Mesenchymal stem cell (in vitro differentiated cells and primary cell): ENCODE measurements around the gene SCYGR7.
A peak's percentile ranks its signal among the peaks of the same experiment; 100 is the strongest.
"Not testable (repeated sequence)": the region's sequence is repeated elsewhere in the genome, so short reads cannot be mapped to it uniquely, and the experiment has no call there.

ENCODE experiments used
- DNase-seq: peaks from one replicate; pipeline ENCODE4 v3.0.0-alpha.2; 2013
- H2AFZ ChIP-seq: one replicate; pipeline ENCODE4 v1.6.1; 2013; ENCODE audit warnings: low read depth, mild to moderate bottlenecking, control low read depth, inconsistent platforms, low read length, moderate library complexity
- H2AK5ac ChIP-seq: 2 replicates; pipeline ENCODE4 v1.6.1; 2013; ENCODE audit warnings: low read length, moderate library complexity, mild to moderate bottlenecking, inconsistent platforms; ENCODE audit not compliant: severe bottlenecking
- H2BK120ac ChIP-seq: one replicate; pipeline ENCODE4 v1.6.1; 2013; ENCODE audit warnings: low read depth, mild to moderate bottlenecking, inconsistent platforms, low read length, moderate library complexity
- H2BK12ac ChIP-seq, 2 experiments: one replicate each; pipeline ENCODE4 v1.6.1; 2013; ENCODE audit warnings: inconsistent platforms in 2 of 2, low read length in 2 of 2, mild to moderate bottlenecking in 2 of 2, moderate library complexity in 2 of 2, control low read depth in 1 of 2
- H2BK15ac ChIP-seq: one replicate; pipeline ENCODE4 v1.6.1; 2013; ENCODE audit warnings: mild to moderate bottlenecking, low read depth, inconsistent platforms; ENCODE audit not compliant: poor library complexity, severe bottlenecking
- H2BK5ac ChIP-seq: 2 replicates; pipeline ENCODE4 v1.6.1; 2013; ENCODE audit warnings: low read depth, mild to moderate bottlenecking, low read length, control low read depth, inconsistent platforms; ENCODE audit not compliant: poor library complexity, severe bottlenecking
- H3K14ac ChIP-seq, 2 experiments: one replicate each; pipeline ENCODE4 v1.6.1; 2013; ENCODE audit warnings: inconsistent platforms in 2 of 2, low read length in 2 of 2, control low read depth in 1 of 2, mild to moderate bottlenecking in 1 of 2, moderate library complexity in 1 of 2
- H3K18ac ChIP-seq, 2 experiments: one replicate each; pipeline ENCODE4 v1.6.1; 2013; ENCODE audit warnings: inconsistent platforms in 2 of 2, low read length in 2 of 2, control low read depth in 1 of 2, low read depth in 1 of 2, mild to moderate bottlenecking in 1 of 2
- H3K23ac ChIP-seq, 2 experiments: one replicate each; pipeline ENCODE4 v1.6.1; 2013; ENCODE audit warnings: inconsistent platforms in 2 of 2, low read length in 2 of 2, mild to moderate bottlenecking in 2 of 2, moderate library complexity in 2 of 2, control low read depth in 1 of 2
- H3K27ac ChIP-seq: 2 replicates; pipeline ENCODE4 v1.5.1; 2013; ENCODE audit warnings: mild to moderate bottlenecking, moderate library complexity, low read length, control low read depth, inconsistent platforms; ENCODE audit not compliant: poor library complexity, severe bottlenecking
- H3K27me3 ChIP-seq, 2 experiments: 2 replicates each; pipeline versions ENCODE4 v1.6.1 to v1.7.0; 2013; ENCODE audit warnings: low read length in 2 of 2, mild to moderate bottlenecking in 2 of 2, moderate library complexity in 2 of 2, control low read depth in 1 of 2, inconsistent platforms in 1 of 2; ENCODE audit not compliant: control insufficient read depth in 1 of 2, insufficient read depth in 1 of 2
- H3K36me3 ChIP-seq, 2 experiments: 2 replicates each; pipeline versions ENCODE4 v1.6.1 to v1.7.0; 2013; ENCODE audit warnings: low read length in 2 of 2, control low read depth in 1 of 2, inconsistent platforms in 1 of 2, low read depth in 1 of 2, mild to moderate bottlenecking in 1 of 2; ENCODE audit not compliant: insufficient read depth in 2 of 2, control insufficient read depth in 1 of 2
- H3K4ac ChIP-seq, 2 experiments: one replicate each; pipeline ENCODE4 v1.6.1; 2013; ENCODE audit warnings: inconsistent platforms in 2 of 2, low read length in 2 of 2, mild to moderate bottlenecking in 2 of 2, moderate library complexity in 2 of 2, control low read depth in 1 of 2, low read depth in 1 of 2
- H3K4me1 ChIP-seq: 2 replicates; pipeline ENCODE4 v1.6.1; 2013; ENCODE audit warnings: low read depth, low read length, control low read depth; ENCODE audit not compliant: control insufficient read depth, insufficient read depth
- H3K4me2 ChIP-seq: 2 replicates; pipeline ENCODE4 v1.6.1; 2013; ENCODE audit warnings: low read length, mild to moderate bottlenecking, inconsistent platforms; ENCODE audit not compliant: poor library complexity, severe bottlenecking
- H3K4me3 ChIP-seq, 2 experiments: 2 replicates each; pipeline versions ENCODE4 v1.5.1 to v1.7.0; 2013; ENCODE audit warnings: low read length in 2 of 2, mild to moderate bottlenecking in 2 of 2, control low read depth in 1 of 2, low read depth in 1 of 2; ENCODE audit not compliant: insufficient read depth in 1 of 2
- H3K79me1 ChIP-seq: replicated peaks from 2 replicates; pipeline ENCODE4 v1.6.1; 2013; ENCODE audit warnings: mild to moderate bottlenecking, control low read depth, low read length, inconsistent platforms; ENCODE audit not compliant: poor library complexity, severe bottlenecking
- H3K9ac ChIP-seq: 2 replicates; pipeline ENCODE4 v1.7.0; 2013; ENCODE audit warnings: mild to moderate bottlenecking, low read length, moderate library complexity
- H3K9me3 ChIP-seq: 2 replicates; pipeline ENCODE4 v1.7.0; 2013; ENCODE audit warnings: mild to moderate bottlenecking, low read length; ENCODE audit not compliant: control insufficient read depth
- H4K8ac ChIP-seq: one replicate; pipeline ENCODE4 v1.6.1; 2013; ENCODE audit warnings: inconsistent platforms, mild to moderate bottlenecking, low read length, moderate library complexity
- H4K91ac ChIP-seq: one replicate; pipeline ENCODE4 v1.6.1; 2013; ENCODE audit warnings: mild to moderate bottlenecking, low read length, inconsistent platforms
- WGBS: methylation state at CpG from one replicate; pipeline ENCODE4 v1.1.7; 2013; ENCODE audit warnings: mixed read lengths; 5-methylcytosine and 5-hydroxymethylcytosine counted together

The SCYGR7 gene

DNA sequence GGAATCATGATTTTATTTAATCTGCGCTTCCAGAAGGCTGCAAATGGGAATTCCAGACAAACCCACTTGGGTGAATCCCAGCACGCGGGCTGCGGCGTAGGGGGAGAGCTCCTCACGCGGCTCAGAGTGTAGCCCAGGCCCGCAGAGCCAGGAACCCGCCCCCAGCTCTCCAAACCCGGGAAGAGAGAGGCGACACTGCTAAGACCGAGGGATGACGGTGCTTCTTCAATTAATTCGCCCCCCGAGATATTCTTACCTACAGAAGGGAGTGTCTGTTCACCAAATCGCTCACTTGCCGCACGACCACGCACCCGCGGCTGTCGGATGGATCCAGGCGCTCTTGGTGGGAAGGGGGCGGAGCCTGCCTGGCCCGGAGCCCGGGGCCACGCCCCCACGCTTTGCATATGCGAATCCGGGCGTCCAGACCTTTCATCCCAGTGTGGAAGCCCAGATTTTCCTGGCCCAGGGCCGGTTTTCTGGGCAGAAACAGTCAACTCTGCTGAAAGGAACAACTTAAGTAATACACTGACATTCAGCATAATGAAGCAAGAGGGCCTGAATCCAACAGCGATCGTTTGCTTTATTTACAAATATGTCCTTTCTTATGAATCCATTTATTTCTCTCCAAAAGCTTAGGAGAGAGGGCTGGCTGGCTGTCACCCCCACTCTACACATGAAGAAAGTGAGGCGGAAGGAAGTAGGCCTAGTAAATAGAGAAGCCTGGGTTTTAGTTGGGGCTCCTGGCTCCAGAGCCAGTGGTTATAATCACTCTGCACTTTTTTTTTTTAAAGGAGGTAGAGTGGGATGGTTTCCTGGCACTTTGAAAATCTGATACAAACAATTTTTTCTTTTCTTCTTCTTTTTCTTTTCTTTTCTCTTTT, 10.2 kb upstream of the SCYGR7 start, which contains the start of gene SLC19A3:
SLC19A3 (minus strand) TSS at position 342 of the 881 bp plus-strand sequence. CDS start 15,710 bp downstream, outside the sequence.
- no peak within 1 kb of the TSS for H3K4ac ChIP-seq
- no peaks in the 10 kb centered on the region for H3K79me1 ChIP-seq
- 4% methylated on average over 34 of the region's 35 CpGs for WGBS
- H2AFZ ChIP-seq = no peak within 1 kb of the TSS
- no peak within 1 kb of the TSS for H3K27ac ChIP-seq
- peak within 1 kb of the TSS; percentile 49 for H4K8ac ChIP-seq
- H3K36me3 ChIP-seq = no peaks in the 10 kb centered on the region
- H3K23ac ChIP-seq = no peak within 1 kb of the TSS
- peak within 1 kb of the TSS; percentile 88 for H3K9ac ChIP-seq
- H2BK15ac ChIP-seq = no peak within 1 kb of the TSS
- H3K14ac ChIP-seq = no peak within 1 kb of the TSS
- H2BK12ac ChIP-seq = no peak within 1 kb of the TSS
- no peak within 1 kb of the TSS for H2BK120ac ChIP-seq
- no peak within 1 kb of the TSS for H4K91ac ChIP-seq
- DNase-seq = peak; percentile 73
- H3K4me3 ChIP-seq = peak within 1 kb of the TSS; percentile 57 to 81
- no peak within 1 kb of the TSS for H2BK5ac ChIP-seq
- peak within 1 kb of the TSS; percentile 90 for H3K4me2 ChIP-seq
- peaks cover 7% of the 10 kb centered on the region for H3K4me1 ChIP-seq
- peaks cover 0 to 3% of the 10 kb centered on the region in 2 experiments for H3K27me3 ChIP-seq
- H3K18ac ChIP-seq = no peak within 1 kb of the TSS
- H2AK5ac ChIP-seq = no peak within 1 kb of the TSS
- H3K9me3 ChIP-seq = no peaks in the 10 kb centered on the region

DNA sequence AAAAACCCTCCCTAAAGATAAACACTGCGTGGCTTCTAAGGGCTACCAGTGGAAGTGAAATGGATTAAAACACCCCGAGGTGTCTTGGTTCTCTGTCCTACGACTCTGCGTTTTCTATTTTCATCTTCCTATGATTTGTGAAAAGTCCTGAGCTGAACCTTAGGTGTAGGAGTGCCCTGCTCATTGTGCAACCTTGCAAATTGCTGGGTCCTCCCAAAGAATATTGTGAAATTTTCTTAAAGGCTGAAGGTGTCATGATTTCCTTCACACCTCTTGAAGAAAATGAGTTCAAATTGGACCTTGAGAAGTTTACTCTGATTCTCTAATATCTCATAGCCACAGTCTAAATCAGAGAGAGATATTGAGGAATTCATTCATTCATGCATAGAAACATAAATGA, 8.5 kb upstream of the SCYGR7 start:
- Histone ChIP-seq H3K23ac (no peak overlapping the region), H3K18ac (no peak overlapping the region), H4K91ac (no peak overlapping the region), H3K27me3 (peaks cover 0 to 3% of the 10 kb centered on the region in 2 experiments), H2BK12ac (no peak overlapping the region), H2BK15ac (no peak overlapping the region), H3K9ac (no peak overlapping the region), H3K9me3 (no peaks in the 10 kb centered on the region), H2BK120ac (no peak overlapping the region), H3K79me1 (no peaks in the 10 kb centered on the region), H2BK5ac (no peak overlapping the region), H3K4me1 (peaks cover 7% of the 10 kb centered on the region), H2AFZ (no peak overlapping the region), H3K36me3 (no peaks in the 10 kb centered on the region), H3K27ac (no peak overlapping the region), H3K14ac (no peak overlapping the region), H4K8ac (no peak overlapping the region), H3K4me2 (no peak overlapping the region), H2AK5ac (no peak overlapping the region), H3K4me3 (no peak overlapping the region), H3K4ac (no peak overlapping the region)
- DNase-seq = no peak
- WGBS = 93% methylated on average over 4 of the region's 4 CpGs

DNA sequence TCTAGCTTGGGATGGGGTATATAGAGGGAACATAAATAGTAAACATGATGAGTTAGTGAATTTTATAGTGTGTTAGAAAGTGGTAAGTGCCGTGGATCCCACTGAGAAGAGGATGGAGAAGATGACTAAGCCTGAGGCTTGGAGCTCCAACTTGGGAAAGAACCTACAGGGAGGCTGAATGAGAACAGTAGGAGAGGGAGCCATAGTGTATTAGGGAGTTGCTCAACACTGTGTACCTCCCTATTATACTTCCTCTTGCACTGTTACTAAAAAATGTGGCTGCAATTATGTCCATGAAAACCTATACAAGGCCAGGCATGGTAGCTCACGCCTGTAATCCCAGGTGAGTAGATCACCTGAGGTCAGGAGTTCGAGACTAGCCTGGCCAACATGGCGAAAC, 7.5 kb upstream of the SCYGR7 start:
- no peak overlapping the region for H3K23ac ChIP-seq
- no peaks in the 10 kb centered on the region for H3K79me1 ChIP-seq
- H2BK12ac ChIP-seq = no peak overlapping the region
- no peak overlapping the region for H3K9ac ChIP-seq
- H4K8ac ChIP-seq = no peak overlapping the region
- H2AK5ac ChIP-seq = no peak overlapping the region
- H3K27ac ChIP-seq = no peak overlapping the region
- no peak overlapping the region for H3K14ac ChIP-seq
- 87% methylated on average over 4 of the region's 4 CpGs for WGBS
- no peaks in the 10 kb centered on the region for H3K9me3 ChIP-seq
- H3K4me2 ChIP-seq = no peak overlapping the region
- no peak overlapping the region for H3K4ac ChIP-seq
- H4K91ac ChIP-seq = no peak overlapping the region
- H2AFZ ChIP-seq = no peak overlapping the region
- H2BK5ac ChIP-seq = no peak overlapping the region
- H3K18ac ChIP-seq = no peak overlapping the region
- DNase-seq = no peak
- no peak overlapping the region for H2BK15ac ChIP-seq
- H3K27me3 ChIP-seq = peaks cover 0 to 3% of the 10 kb centered on the region in 2 experiments
- no peaks in the 10 kb centered on the region for H3K36me3 ChIP-seq
- peaks cover 7% of the 10 kb centered on the region for H3K4me1 ChIP-seq
- no peak overlapping the region for H2BK120ac ChIP-seq
- no peak overlapping the region for H3K4me3 ChIP-seq

DNA sequence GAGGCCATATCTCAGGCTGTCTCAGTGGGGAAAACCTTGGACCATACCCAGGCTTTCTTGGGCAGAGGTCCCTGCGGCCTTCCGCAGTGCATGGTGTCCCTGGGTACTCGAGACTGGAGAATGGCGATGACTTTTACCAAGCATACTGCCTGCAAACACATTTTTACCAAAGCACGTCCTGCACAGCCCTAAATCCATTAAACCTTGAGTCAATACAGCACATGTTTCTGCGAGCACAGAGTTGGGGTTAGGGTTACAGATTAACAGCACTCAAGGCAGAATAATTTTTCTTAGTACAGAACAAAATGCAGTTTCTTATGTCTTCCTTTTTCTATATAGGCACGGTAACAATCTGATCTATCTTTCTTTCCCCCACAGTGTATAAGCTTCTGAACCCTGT, 5.3 kb upstream of the SCYGR7 start:
- H2BK120ac ChIP-seq, H3K9me3 ChIP-seq, H3K9ac ChIP-seq, H4K8ac ChIP-seq, H3K27ac ChIP-seq, H4K91ac ChIP-seq, H3K27me3 ChIP-seq, H2BK12ac ChIP-seq, DNase-seq, H2BK15ac ChIP-seq, H3K4me2 ChIP-seq, H3K23ac ChIP-seq, H3K4ac ChIP-seq, H3K18ac ChIP-seq, H3K4me3 ChIP-seq, H3K79me1 ChIP-seq, H2BK5ac ChIP-seq, H3K4me1 ChIP-seq, H3K14ac ChIP-seq, H2AK5ac ChIP-seq, H2AFZ ChIP-seq, H3K36me3 ChIP-seq: not testable (repeated sequence)
- 86% methylated on average over 5 of the region's 7 CpGs for WGBS
